Thymus (tissue), 11 donors: ENCODE measurements around the gene FRMD4A. TPM values are rescaled to one million over a fixed set of nuclear protein-coding genes. Genes with fewer than 3 reads are reported as not detected.

Experiments used
- DNase-seq, 9 donors: peaks; one replicate each; pipeline ENCODE4 v3.0.0-alpha.2; 2013; ENCODE audit warnings: low spot score in 9 of 9, low read depth in 6 of 9, missing footprints in 1 of 9
- H3K27ac ChIP-seq, 2 donors: one replicate each; pipeline ENCODE4 v1.5.1; 2013; ENCODE audit warnings: control low read depth in 1 of 2, low read depth in 1 of 2, low read length in 1 of 2, mild to moderate bottlenecking in 1 of 2, moderate library complexity in 1 of 2
- H3K27me3 ChIP-seq, 2 donors: one replicate each; pipeline ENCODE4 v1.5.1; 2013; ENCODE audit warnings: low read length in 1 of 2; ENCODE audit not compliant: control insufficient read depth in 2 of 2, insufficient read depth in 1 of 2
- H3K36me3 ChIP-seq, 2 donors: one replicate each; pipeline ENCODE4 v1.5.1; 2013; ENCODE audit warnings: low read length in 1 of 2, mild to moderate bottlenecking in 1 of 2, moderate library complexity in 1 of 2; ENCODE audit not compliant: control insufficient read depth in 2 of 2, insufficient read depth in 2 of 2
- H3K4me1 ChIP-seq, 2 donors: one replicate each; pipeline ENCODE4 v1.5.1; 2013; ENCODE audit warnings: low read length in 2 of 2; ENCODE audit not compliant: control insufficient read depth in 2 of 2, insufficient read depth in 2 of 2
- H3K4me3 ChIP-seq, 2 donors: one replicate each; pipeline ENCODE4 v1.5.1; 2013; ENCODE audit warnings: low read length in 2 of 2, control low read depth in 1 of 2, mild to moderate bottlenecking in 1 of 2
- H3K9me3 ChIP-seq, 2 donors: one replicate each; pipeline ENCODE4 v1.5.1; 2013; ENCODE audit warnings: low read length in 1 of 2, mild to moderate bottlenecking in 1 of 2; ENCODE audit not compliant: control insufficient read depth in 2 of 2, insufficient read depth in 1 of 2
- WGBS: extraction: QIAGEN DNeasy Blood & Tissue Kit; methylation state at CpG from one replicate; pipeline ENCODE4 v1.1.7; 2013; 5-methylcytosine and 5-hydroxymethylcytosine counted together
- polyA plus RNA-seq: library from polyadenylated mRNA; stranded (reverse); fragments of 200-250 nt; gene quantifications from one replicate; pipeline ENCODE4 v1.2.3, GENCODE V29; 2013
- total RNA-seq: library from RNA; stranded (reverse); fragments of 120-200 nt; gene quantifications from one replicate; pipeline ENCODE4 v1.2.4, GENCODE V29; 2013
- donor health status: healthy.

Gene FRMD4A
- total and polyA plus RNA-seq, 2 donors: 13.3 to 16.2 TPM

GRCh38 chr10:14261336-14261735, 69.4 kb downstream of the FRMD4A start:
- H3K4me1 ChIP-seq: no peaks in the 10 kb centered on the region
- 94% methylated on average over 2 of the region's 2 CpGs for WGBS
- no peak overlapping the region for H3K27ac ChIP-seq
- H3K4me3 ChIP-seq: no peak overlapping the region
- H3K27me3 ChIP-seq: peaks cover 0 to 4% of the 10 kb centered on the region in 2 donors
- H3K9me3 ChIP-seq: no peaks in the 10 kb centered on the region
- DNase-seq: no peak
- no peaks in the 10 kb centered on the region for H3K36me3 ChIP-seq

DNA sequence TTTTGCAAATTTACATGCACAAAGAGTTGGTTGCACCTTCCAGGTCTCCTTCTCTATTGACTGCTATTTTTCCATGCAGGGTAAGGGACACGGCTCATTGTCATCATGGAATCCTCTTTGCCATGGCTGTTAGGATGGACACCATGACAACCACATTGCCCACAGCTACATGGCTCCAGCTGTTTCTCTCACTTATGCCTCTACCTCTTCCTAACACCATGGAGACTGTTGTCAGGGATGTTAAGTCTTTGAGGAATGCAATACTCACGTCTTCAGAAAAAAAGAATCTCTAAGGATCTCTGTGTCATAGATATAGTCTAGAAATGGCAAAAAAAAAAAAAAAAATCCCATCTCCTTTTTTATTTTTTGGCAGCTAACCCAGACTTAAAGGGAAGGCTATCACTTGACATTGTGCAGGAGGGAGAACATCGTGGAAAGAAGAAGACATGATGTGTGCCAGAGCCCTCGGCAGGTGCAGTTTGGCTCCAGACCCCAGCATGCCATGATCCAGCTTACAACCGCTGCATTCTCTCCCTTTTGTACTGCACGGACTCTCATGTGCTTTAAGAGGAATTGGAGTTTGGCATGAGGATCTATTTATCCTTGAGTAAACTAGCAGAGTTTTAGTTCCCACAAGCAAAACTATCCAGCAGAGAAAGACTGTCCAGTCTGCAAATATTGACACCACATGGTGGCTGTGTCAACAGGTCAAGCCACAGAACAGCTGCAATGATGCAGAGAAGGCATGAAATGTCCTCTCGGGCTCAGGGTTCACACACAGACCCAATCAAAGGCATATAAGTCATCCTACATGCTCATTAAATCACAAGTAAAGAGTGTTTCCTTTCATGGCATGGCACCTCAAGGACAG, 70.8 kb downstream of the FRMD4A start:
- WGBS: 84% methylated on average over 7 of the region's 7 CpGs
- H3K4me1 ChIP-seq: no peaks in the 10 kb centered on the region
- peaks cover 0 to 4% of the 10 kb centered on the region in 2 donors for H3K27me3 ChIP-seq
- H3K4me3 ChIP-seq: no peak overlapping the region
- H3K27ac ChIP-seq: no peak overlapping the region
- H3K36me3 ChIP-seq: no peaks in the 10 kb centered on the region
- DNase-seq: no peak
- H3K9me3 ChIP-seq: no peaks in the 10 kb centered on the region

GRCh38 chr10:14254368-14254767, 76.4 kb downstream of the FRMD4A start:
- DNase-seq: no peak
- WGBS: 92% methylated on average over 2 of the region's 2 CpGs
- no peak overlapping the region for H3K27ac ChIP-seq
- no peaks in the 10 kb centered on the region for H3K27me3 ChIP-seq
- H3K4me1 ChIP-seq: no peaks in the 10 kb centered on the region
- H3K9me3 ChIP-seq: no peaks in the 10 kb centered on the region
- H3K4me3 ChIP-seq: no peak overlapping the region
- no peaks in the 10 kb centered on the region for H3K36me3 ChIP-seq

GRCh38 chr10:14253711-14254110, 77.0 kb downstream of the FRMD4A start:
- no peak overlapping the region for H3K4me3 ChIP-seq
- no peaks in the 10 kb centered on the region for H3K9me3 ChIP-seq
- no peak overlapping the region for H3K27ac ChIP-seq
- H3K27me3 ChIP-seq: no peaks in the 10 kb centered on the region
- WGBS: 93% methylated on average over 5 of the region's 5 CpGs
- no peaks in the 10 kb centered on the region for H3K4me1 ChIP-seq
- H3K36me3 ChIP-seq: no peaks in the 10 kb centered on the region
- no peak for DNase-seq

DNA sequence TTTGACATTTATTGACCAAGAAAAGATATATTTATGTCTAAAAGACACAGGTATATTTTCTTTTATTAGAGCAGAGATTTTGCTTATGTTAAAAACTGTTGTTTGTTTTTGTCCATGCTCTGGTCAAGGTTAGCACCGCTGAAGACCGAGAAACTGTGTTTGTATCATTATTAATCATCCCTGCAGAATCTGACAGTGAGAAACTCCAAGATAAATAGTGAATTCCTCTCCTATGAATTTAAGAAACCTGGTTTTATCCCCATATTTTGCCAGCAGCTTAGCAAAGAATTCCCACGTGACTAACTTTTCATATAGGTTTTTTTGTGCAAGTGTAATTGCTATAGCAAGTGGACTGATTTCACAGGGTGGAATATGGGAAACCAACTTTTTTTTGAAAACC, 77.6 kb downstream of the FRMD4A start:
- Histone ChIP-seq H3K27ac (no peak overlapping the region), H3K9me3 (no peaks in the 10 kb centered on the region), H3K27me3 (no peaks in the 10 kb centered on the region), H3K4me3 (no peak overlapping the region), H3K4me1 (no peaks in the 10 kb centered on the region), H3K36me3 (no peaks in the 10 kb centered on the region)
- no peak for DNase-seq
- WGBS: 76% methylated on average over 3 of the region's 3 CpGs

- Histone ChIP-seq H3K4me1 (no peaks in the 10 kb centered on the region), H3K4me3 (no peak overlapping the region), H3K27me3 (no peaks in the 10 kb centered on the region), H3K27ac (no peak overlapping the region), H3K36me3 (no peaks in the 10 kb centered on the region), H3K9me3 (no peaks in the 10 kb centered on the region)
- WGBS: 91% methylated on average over 2 of the region's 2 CpGs
- no peak for DNase-seq
Measured at GRCh38 chr10:14250496-14251076, 80.1 kb downstream of the FRMD4A start.

DNA sequence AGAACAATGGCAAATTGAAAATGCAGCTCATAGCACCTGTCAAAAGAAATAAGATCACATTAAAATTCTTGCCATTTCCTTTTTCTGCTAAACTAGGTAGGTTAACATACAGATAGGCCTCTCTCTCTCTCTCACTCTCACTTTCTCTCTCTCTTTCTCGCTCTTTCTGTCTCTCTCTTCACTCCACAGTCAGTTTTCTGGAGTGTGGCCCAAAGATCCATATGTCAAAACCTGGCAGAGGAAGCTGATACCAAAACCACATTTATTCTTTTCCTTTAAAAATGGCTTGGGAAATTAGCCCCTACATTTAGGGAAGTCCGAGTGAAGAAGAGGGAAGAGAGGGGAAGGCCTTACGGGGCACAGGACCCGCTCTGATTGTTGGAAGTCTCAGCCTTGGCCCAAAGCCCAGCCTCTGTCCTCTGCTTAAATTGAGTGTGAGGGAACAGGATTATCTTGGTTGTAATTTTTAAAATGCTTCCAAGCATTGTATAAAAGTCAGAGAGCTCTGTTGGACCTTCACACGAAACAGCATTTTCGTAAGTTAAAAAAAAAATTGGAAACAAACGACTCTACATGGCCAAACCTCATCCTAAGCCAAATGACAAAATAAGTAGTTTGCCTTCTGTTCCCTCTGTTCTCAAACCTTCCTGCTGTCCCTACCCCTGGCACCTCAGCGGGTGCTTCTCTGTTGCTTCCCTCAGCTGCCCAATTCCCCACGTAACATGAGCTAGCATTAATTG, 83.2 kb downstream of the FRMD4A start:
- no peak overlapping the region for H3K4me3 ChIP-seq

GRCh38 chr10:14244801-14245211, 85.9 kb downstream of the FRMD4A start:
- no peaks in the 10 kb centered on the region for H3K36me3 ChIP-seq
- no peak overlapping the region for H3K4me3 ChIP-seq
- 97% methylated on average over 3 of the region's 3 CpGs for WGBS
- DNase-seq: no peak
- H3K4me1 ChIP-seq: no peaks in the 10 kb centered on the region
- H3K27me3 ChIP-seq: peaks cover 0 to 3% of the 10 kb centered on the region in 2 donors
- H3K9me3 ChIP-seq: no peaks in the 10 kb centered on the region
- H3K27ac ChIP-seq: no peak overlapping the region

More for the DNA sequence above, 83.2 kb downstream of the FRMD4A start:
- DNase-seq: no peak
- Histone ChIP-seq H3K27ac (no peak overlapping the region), H3K9me3 (no peaks in the 10 kb centered on the region), H3K4me1 (no peaks in the 10 kb centered on the region), H3K36me3 (no peaks in the 10 kb centered on the region), H3K27me3 (no peaks in the 10 kb centered on the region)
- WGBS: 83% methylated on average over 9 of the region's 9 CpGs

DNA sequence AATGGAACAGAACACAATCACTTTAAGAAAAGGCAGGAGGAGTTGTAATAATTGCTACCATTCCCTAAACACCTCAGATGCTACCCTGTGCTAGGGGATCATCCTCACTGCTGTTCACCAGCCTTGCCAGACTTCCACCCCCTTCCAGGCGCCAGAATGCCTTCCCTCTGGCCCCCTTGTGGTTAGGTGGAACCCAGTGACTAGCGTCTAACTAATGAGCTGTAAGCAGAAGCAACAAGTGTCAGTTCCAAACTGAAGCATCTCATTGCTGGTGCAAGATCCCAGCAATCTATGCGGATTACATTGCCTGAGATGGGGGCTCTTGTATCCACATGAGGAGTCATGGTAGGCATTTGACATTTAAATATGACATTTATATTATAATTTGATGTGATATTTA, 86.6 kb downstream of the FRMD4A start:
- H3K36me3 ChIP-seq: no peaks in the 10 kb centered on the region
- no peak overlapping the region for H3K4me3 ChIP-seq
- DNase-seq: no peak
- H3K27ac ChIP-seq: no peak overlapping the region
- peaks cover 0 to 3% of the 10 kb centered on the region in 2 donors for H3K27me3 ChIP-seq
- H3K4me1 ChIP-seq: no peaks in the 10 kb centered on the region
- no peaks in the 10 kb centered on the region for H3K9me3 ChIP-seq
- 56% methylated on average over 3 of the region's 3 CpGs for WGBS
